NCI-H1048 (cell line): ENCODE measurements around the gene CCDC142.
"Not testable (repeated sequence)": the region's sequence is repeated elsewhere in the genome, so short reads cannot be mapped to it uniquely, and the experiment has no call there.

Experiments
- DNase-seq: peaks from one replicate; lab custom pipeline; 2025; lab: John Stamatoyannopoulos, UW

CCDC142 gene

DNA sequence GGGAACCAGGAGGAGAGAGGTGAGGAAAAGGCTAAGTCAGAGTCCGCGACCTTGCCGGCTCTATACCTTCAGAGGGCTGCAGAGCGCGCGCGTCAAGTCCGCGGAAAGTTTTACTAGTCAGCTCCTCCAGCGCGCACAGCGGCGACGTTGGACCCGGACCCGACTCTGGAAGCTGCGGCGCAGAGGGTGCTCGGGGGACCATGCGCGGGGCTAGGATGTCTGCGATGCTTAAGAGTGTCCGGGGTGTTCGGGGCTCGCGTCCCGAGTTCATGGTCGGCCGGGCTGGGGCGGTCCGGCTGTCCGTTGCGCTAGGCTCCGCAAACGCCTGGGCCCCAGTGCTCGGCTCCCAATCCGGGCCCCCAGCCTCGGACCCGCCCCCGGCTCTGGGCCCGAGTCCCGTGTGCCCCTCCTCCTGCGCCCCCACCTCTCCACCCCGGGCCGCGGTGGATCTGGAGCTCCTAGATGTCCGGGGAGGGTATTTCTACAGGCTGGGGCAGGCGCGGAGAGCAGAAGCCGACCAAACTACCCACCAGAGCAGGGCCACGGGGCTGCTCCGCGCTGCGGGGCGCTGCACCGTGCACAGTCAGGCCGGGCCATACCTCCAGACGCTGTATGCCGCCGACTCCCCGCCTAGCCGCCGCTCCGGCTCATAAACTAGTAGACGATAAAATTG is 16.6 kb upstream of the CCDC142 start, which contains the start of gene LBX2:
TSS of gene LBX2 (minus strand) at position 337 of the 673 bp plus-strand sequence. CDS start at position 271, 66 bp downstream.
- DNase-seq, result no peak

DNA sequence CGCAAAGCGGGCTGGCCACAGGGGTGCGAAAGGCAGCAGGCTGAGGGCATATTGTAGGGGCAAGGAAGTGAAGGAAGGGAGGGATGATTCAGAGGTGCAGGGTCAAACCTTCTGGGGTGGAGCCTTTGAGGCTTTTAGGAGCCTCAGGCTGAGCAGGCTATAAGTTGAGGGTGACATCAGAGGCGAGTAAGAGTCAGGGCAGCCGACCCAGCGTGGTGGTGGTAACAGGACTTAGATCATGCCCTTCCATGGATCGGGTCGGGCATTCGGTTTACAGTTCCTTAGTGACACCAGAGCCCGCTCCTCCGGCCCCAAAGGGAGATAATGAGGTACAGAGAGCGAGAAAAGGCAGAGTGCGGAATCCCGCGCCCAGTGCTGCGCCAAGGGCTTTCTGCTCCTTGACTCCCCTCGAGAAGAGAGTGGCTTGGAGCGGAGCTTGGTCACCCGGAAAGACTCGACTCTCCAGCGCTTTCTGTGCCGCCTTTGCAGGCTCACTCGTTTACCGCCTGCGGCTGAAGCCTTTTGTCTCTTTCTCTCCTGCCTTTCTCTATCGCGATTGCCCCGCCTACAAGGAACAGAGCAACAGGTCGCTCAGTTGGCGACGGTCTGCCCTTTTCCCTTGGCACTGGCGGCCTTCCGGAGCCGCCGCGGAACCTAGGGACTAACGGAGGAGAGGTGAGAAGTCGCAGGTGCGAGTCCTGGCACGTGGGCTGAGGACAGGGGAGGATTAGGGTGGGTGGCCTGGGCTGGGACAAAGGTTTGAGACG is 15.9 kb upstream of the CCDC142 start:
- DNase-seq, result no peak

GRCh38 chr2:74497777-74498499 is 15.1 kb upstream of the CCDC142 start:
- DNase-seq, result no peak

DNA sequence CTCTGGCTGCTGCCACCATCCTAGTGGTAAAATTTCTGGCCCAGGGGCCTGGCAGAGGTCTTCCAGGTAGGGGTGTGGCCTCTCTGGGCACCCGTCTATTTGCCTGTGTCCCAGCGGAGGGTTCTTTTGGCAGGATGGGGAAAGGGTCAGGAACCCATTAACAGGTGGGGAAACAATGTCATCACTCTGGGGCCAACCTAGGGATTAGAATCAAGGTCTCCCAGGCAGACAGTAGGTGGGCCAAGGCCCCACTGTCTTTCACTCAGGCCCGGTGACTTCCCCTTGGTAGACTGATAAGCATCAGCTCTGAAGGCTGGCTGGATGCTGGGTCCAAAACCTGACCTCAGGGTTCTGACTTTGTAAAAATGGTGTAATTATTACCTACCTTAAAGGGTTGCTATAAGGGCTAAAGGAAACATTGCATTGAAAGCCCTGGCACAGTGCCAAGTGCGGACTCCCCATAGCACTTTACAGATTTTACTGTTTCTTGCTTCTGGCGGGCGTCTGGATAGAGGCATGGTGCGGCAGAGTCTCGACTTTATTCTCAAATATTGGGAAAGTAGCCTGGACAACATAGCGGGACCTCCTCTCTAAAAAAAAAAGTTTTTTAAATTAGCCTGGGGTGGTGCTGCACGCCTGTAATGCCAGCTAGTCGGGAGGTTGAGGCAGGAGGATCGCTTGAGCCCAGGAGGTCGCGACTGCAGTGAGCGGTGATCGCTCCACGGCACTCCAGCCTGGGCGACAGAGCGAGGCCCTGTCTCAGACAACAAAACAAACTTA is 14.4 kb upstream of the CCDC142 start:
- no peak for DNase-seq

DNA sequence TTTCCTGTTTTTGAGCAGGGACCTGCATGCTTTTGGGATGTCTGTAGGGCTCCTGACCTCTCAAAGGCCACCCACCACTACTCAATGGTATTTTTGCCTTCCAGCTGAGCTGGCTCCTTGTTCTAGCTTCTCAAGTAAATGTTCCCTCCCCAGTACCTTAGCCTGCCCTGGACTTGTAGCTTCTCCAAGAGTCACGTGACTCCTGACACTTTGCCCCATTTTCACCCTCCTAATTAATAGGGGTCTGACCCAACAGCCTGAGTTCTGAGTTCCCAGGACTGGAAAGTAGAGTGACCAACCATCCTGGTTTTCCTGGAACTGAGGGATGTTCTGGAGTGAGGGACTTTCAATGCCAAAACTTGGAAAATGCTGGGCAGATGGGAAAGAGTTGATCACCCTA is 12.6 kb upstream of the CCDC142 start:
- DNase-seq, result no peak

DNA sequence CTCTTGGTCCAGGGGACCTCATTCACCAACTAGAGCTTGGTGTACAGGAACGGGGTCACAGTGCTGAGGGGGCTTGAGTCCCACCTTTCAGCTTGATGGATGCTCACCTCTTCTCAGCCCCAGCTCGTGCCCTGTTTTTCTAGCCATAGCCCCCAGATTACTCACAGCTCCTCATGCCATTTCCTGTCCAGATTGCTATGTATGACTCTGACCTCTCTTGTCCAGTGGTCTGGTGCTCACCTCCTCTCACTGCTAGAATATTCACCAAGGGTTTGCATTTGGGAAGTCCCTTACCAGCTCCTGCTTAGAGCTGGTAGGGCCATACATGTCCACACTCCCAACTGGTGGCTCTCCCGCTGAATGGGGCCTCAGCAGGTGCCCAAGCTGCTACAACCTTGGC is 10.7 kb upstream of the CCDC142 start:
- DNase-seq, result no peak

- DNase-seq, result no peak
These were observed 9.1 kb upstream of the CCDC142 start for GRCh38 chr2:74491648-74492544.

DNA sequence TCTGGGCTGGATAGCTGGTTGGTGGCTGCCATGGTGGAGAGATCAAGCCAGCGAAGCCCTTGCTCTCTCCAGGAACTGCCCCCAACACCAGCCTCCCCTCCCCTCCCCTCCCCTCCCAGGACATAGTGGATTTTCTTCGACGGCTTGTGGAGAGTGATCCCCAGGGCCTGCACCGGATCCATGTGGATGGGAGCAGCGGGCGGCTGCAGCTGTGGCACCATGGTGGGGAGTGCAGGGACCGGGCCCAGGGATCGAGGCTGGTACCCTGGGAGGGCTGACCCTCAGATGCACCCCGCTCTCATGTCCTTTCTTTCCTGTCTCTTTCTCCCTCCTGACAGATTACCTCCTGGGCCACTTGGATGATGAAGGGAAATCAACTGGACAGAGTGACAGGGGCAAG is 7.1 kb upstream of the CCDC142 start:
- DNase-seq, result no peak

GRCh38 chr2:74488643-74489481 is 6.1 kb upstream of the CCDC142 start:
- DNase-seq, result no peak

- no peak for DNase-seq
These were observed 3.3 kb upstream of the CCDC142 start for GRCh38 chr2:74486141-74486540.

DNA sequence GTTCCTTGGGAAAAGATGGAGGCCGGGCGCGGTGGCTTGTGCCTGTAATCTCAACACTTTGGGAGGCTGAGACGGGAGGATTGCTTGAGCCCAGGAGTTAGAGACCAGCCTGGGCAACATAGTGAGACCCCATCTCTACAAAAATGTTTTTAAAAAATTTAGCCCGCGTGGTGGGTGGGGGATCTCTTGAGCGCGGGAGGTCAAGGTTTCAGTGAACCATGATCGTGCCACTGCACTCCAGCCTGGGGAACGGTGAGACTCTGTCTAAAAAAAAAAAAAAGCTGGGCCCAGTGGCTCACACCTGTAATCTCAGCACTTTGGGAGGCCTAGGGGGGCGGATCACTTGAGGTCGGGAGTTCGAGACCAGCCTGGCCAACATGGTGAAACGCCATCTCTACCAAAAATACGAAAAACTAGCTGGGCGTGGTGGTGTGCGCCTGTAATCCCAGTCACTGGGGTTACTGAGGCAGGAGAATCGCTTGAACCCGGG is 922 bp upstream of the CCDC142 start:
- not testable (repeated sequence) for DNase-seq

GRCh38 chr2:74481961-74482800 is 617 bp downstream of the CCDC142 start:
- no peak for DNase-seq

- DNase-seq, result no peak
These were observed 1.4 kb downstream of the CCDC142 start for GRCh38 chr2:74481431-74481830.

DNA sequence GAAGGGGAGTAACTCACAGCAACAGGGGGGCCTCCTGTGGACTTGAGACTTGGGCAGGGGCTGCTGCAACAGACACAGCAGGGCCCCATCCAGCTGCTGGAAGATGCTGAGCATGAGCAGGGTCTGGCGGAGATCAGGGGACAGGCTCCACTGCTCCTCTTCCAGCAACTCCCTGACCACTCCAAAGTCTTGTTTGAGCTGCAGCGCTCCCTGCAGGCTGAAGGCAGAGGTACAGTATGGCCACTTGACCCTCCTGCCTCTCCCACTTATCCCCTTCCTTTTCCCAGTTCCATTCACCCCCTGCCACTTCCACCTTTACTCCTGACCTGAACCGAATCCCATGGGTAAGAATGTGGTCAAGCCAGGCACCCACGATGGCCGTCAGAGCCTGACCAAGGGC is 7.9 kb downstream of the CCDC142 start:
- no peak for DNase-seq

- DNase-seq, result no peak
These were observed 8.3 kb downstream of the CCDC142 start for GRCh38 chr2:74474481-74474880.

- DNase-seq, result no peak
These were observed 9.9 kb downstream of the CCDC142 start for GRCh38 chr2:74472945-74473258.

DNA sequence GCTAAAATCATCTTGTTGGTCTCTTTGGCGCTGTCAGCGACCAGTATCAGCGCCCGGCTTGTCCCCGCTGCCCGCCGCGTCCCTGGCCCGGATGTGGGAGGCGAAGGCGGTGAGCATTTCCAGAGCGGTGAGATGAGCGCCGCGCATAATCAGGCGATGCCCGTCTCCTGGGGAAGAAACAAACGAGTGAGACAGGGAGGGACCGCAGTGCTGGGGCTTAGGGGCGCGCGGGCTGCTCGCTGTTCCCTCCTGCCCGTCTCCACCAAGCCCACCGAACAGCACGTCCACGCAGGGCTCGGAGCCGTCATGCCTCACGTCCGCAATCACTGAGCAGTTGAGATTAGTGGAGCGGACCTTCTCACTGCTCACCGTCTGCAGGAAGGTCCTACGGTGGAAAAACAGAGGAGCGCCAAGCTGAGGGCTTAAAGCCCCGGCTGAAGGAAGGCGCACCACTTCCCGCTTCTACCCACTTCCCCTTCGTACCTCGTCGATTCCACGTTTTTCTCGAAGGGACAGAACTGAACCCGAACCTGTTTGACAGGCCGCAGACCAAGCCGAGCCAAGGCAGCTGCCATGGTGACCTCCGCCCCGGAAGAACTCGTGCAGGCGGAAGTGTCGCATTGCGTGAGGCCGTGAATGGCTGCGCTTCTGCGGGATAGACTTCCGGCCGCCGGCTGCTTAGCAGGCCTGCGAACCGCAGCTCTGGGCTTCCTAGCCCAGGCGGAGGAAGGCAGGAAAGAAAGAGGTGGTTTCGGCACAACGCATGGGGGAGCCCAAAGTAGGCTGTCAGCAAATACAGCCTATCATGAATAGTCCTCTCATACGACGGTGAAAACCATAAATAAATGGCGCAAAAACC is 10.5 kb downstream of the CCDC142 start, which contains the start of gene MRPL53:
TSS of gene MRPL53 (minus strand) at position 595 of the 859 bp plus-strand sequence. CDS start at position 575, 20 bp downstream.
- peak; percentile 84 for DNase-seq
